Memory B cell (primary cell): ENCODE data around the gene XAB2.
A peak's percentile ranks its signal among the peaks of the same experiment; 100 is the strongest.
"Not testable (repeated sequence)": the region's sequence is repeated elsewhere in the genome, so short reads cannot be mapped to it uniquely, and the experiment has no call there.

Experiments
- ATAC-seq: fragments of 150-1000 bp; cut with Tn5 transposase; 2 replicates; pipeline ENCODE4 v1.10.0; 2021; ENCODE audit warnings: low read depth, mild to moderate bottlenecking, moderate library complexity
- DNase-seq, 2 donors: peaks; one replicate each; pipeline ENCODE4 v3.0.0; 2022; ENCODE audit warnings: low spot score in 2 of 2
- H3K27ac Mint-ChIP-seq: one replicate; pipeline ENCODE4 v1.8.0; 2022; ENCODE audit warnings: mild to moderate bottlenecking, moderate library complexity, mixed read lengths
- H3K27me3 Mint-ChIP-seq: one replicate; pipeline ENCODE4 v1.8.0; 2022; ENCODE audit warnings: mixed read lengths
- H3K36me3 Mint-ChIP-seq: one replicate; pipeline ENCODE4 v1.8.0; 2022; ENCODE audit warnings: mild to moderate bottlenecking, mixed read lengths
- H3K4me1 Mint-ChIP-seq: one replicate; pipeline ENCODE4 v1.8.0; 2022; ENCODE audit warnings: mixed read lengths
- H3K4me3 Mint-ChIP-seq: one replicate; pipeline ENCODE4 v1.8.0; 2022; ENCODE audit warnings: mild to moderate bottlenecking, moderate library complexity, mixed read lengths
- H3K9me3 Mint-ChIP-seq: one replicate; pipeline ENCODE4 v1.8.0; 2022; ENCODE audit warnings: mixed read lengths

XAB2 gene

GRCh38 chr19:7643629-7644549 lies 14.5 kb upstream of the XAB2 start:
- peaks cover 19% of the 10 kb centered on the region for H3K4me1 Mint-ChIP-seq
- H3K4me3 Mint-ChIP-seq, H3K27ac Mint-ChIP-seq, H3K27me3 Mint-ChIP-seq, ATAC-seq, H3K9me3 Mint-ChIP-seq, DNase-seq: not testable (repeated sequence)
- peaks cover 20% of the 10 kb centered on the region for H3K36me3 Mint-ChIP-seq

- H3K4me3 Mint-ChIP-seq: no peak overlapping the region
- ATAC-seq (no peak), DNase-seq (no peak)
- H3K9me3 Mint-ChIP-seq: peaks cover 1% of the 10 kb centered on the region
- H3K4me1 Mint-ChIP-seq: peaks cover 21% of the 10 kb centered on the region
- peaks cover 20% of the 10 kb centered on the region for H3K36me3 Mint-ChIP-seq
- H3K27me3 Mint-ChIP-seq: no peaks in the 10 kb centered on the region
- no peak overlapping the region for H3K27ac Mint-ChIP-seq
Measured at GRCh38 chr19:7643031-7643415, 13.7 kb upstream of the XAB2 start.

- DNase-seq (no peak), ATAC-seq (no peak)
- H3K4me3 Mint-ChIP-seq: no peak overlapping the region
- H3K36me3 Mint-ChIP-seq: peaks cover 18% of the 10 kb centered on the region
- peaks cover 21% of the 10 kb centered on the region for H3K4me1 Mint-ChIP-seq
- no peak overlapping the region for H3K27ac Mint-ChIP-seq
- H3K9me3 Mint-ChIP-seq: peaks cover 1% of the 10 kb centered on the region
- H3K27me3 Mint-ChIP-seq: no peaks in the 10 kb centered on the region
Measured at GRCh38 chr19:7642295-7643030, 13.1 kb upstream of the XAB2 start.

GRCh38 chr19:7641290-7642276 lies 12.2 kb upstream of the XAB2 start:
- H3K36me3 Mint-ChIP-seq: peaks cover 18% of the 10 kb centered on the region
- H3K4me1 Mint-ChIP-seq: peaks cover 25% of the 10 kb centered on the region
- H3K4me3 Mint-ChIP-seq: no peak overlapping the region
- H3K9me3 Mint-ChIP-seq: peaks cover 1% of the 10 kb centered on the region
- H3K27me3 Mint-ChIP-seq: no peaks in the 10 kb centered on the region
- H3K27ac Mint-ChIP-seq: no peak overlapping the region
- ATAC-seq (no peak), DNase-seq (no peak)

GRCh38 chr19:7640803-7641202 lies 11.5 kb upstream of the XAB2 start:
- Mint-ChIP-seq H3K27ac (no peak overlapping the region), H3K4me1 (peaks cover 27% of the 10 kb centered on the region), H3K4me3 (no peak overlapping the region), H3K9me3 (peaks cover 1% of the 10 kb centered on the region), H3K36me3 (peaks cover 15% of the 10 kb centered on the region), H3K27me3 (no peaks in the 10 kb centered on the region)
- DNase-seq: no peak
- ATAC-seq: no peak

- H3K27me3 Mint-ChIP-seq: no peaks in the 10 kb centered on the region
- peaks cover 26% of the 10 kb centered on the region for H3K4me1 Mint-ChIP-seq
- DNase-seq: no peak
- ATAC-seq: no peak
- peaks cover 1% of the 10 kb centered on the region for H3K9me3 Mint-ChIP-seq
- H3K4me3 Mint-ChIP-seq: no peak overlapping the region
- peaks cover 12% of the 10 kb centered on the region for H3K36me3 Mint-ChIP-seq
- no peak overlapping the region for H3K27ac Mint-ChIP-seq
Measured at GRCh38 chr19:7639863-7640348, 10.6 kb upstream of the XAB2 start.

GRCh38 chr19:7638802-7639465 lies 9.6 kb upstream of the XAB2 start:
- ATAC-seq: no peak
- Mint-ChIP-seq H3K36me3 (peaks cover 11% of the 10 kb centered on the region), H3K4me1 (peaks cover 29% of the 10 kb centered on the region), H3K9me3 (peaks cover 1% of the 10 kb centered on the region), H3K27ac (no peak overlapping the region), H3K4me3 (peak overlapping the region; percentile 32), H3K27me3 (no peaks in the 10 kb centered on the region)
- DNase-seq: no peak

- Mint-ChIP-seq H3K27me3 (no peaks in the 10 kb centered on the region), H3K4me3 (peak overlapping the region; percentile 91), H3K9me3 (peaks cover 1% of the 10 kb centered on the region), H3K27ac (peak overlapping the region; percentile 97), H3K4me1 (peaks cover 26% of the 10 kb centered on the region), H3K36me3 (peaks cover 14% of the 10 kb centered on the region)
- DNase-seq: no peak
- peak; percentile 16 for ATAC-seq
Measured at GRCh38 chr19:7637374-7638256, 8.3 kb upstream of the XAB2 start.

- Mint-ChIP-seq H3K4me1 (peaks cover 26% of the 10 kb centered on the region), H3K27me3 (no peaks in the 10 kb centered on the region)
- peak; percentile 93 for DNase-seq
Measured at GRCh38 chr19:7636691-7637373, 7.5 kb upstream of the XAB2 start, which contains the start of gene STXBP2. Gene STXBP2 (plus strand): TSS chr19:7637110. CDS start chr19:7637150, 40 bp downstream.

GRCh38 chr19:7636317-7636690 lies 7.0 kb upstream of the XAB2 start:
- DNase-seq: no peak
- Mint-ChIP-seq H3K27ac (peak overlapping the region; percentile 97), H3K36me3 (peaks cover 16% of the 10 kb centered on the region), H3K4me1 (peaks cover 26% of the 10 kb centered on the region), H3K9me3 (peaks cover 1% of the 10 kb centered on the region), H3K27me3 (no peaks in the 10 kb centered on the region), H3K4me3 (peak overlapping the region; percentile 91)
- ATAC-seq: no peak

More at GRCh38 chr19:7636691-7637373, 7.5 kb upstream of the XAB2 start, which contains the start of gene STXBP2:
- H3K27ac Mint-ChIP-seq: peak within 1 kb of the TSS; percentile 97
- H3K36me3 Mint-ChIP-seq: peaks cover 16% of the 10 kb centered on the region
- ATAC-seq: peak; percentile 97
- peak within 1 kb of the TSS; percentile 91 for H3K4me3 Mint-ChIP-seq
- peaks cover 1% of the 10 kb centered on the region for H3K9me3 Mint-ChIP-seq

- H3K9me3 Mint-ChIP-seq: peaks cover 1% of the 10 kb centered on the region
- no peak for ATAC-seq
Measured at GRCh38 chr19:7635670-7636069, 6.3 kb upstream of the XAB2 start.

GRCh38 chr19:7633698-7634097 lies 4.4 kb upstream of the XAB2 start, which contains the start of gene PCP2:
Gene PCP2 (minus strand): TSS chr19:7633719. CDS start chr19:7633457, 262 bp downstream.
- no peaks in the 10 kb centered on the region for H3K9me3 Mint-ChIP-seq
- DNase-seq: no peak
- H3K27ac Mint-ChIP-seq: no peak within 1 kb of the TSS
- H3K4me1 Mint-ChIP-seq: peaks cover 25% of the 10 kb centered on the region
- no peak within 1 kb of the TSS for H3K4me3 Mint-ChIP-seq
- ATAC-seq: no peak
- peaks cover 12% of the 10 kb centered on the region for H3K36me3 Mint-ChIP-seq
- no peaks in the 10 kb centered on the region for H3K27me3 Mint-ChIP-seq

More at GRCh38 chr19:7635670-7636069, 6.3 kb upstream of the XAB2 start:
- Mint-ChIP-seq H3K36me3 (peaks cover 16% of the 10 kb centered on the region), H3K27me3 (no peaks in the 10 kb centered on the region), H3K4me3 (peak overlapping the region; percentile 46), H3K4me1 (peaks cover 26% of the 10 kb centered on the region), H3K27ac (no peak overlapping the region)
- no peak for DNase-seq
